ENCODE data around the gene MALAT1.

MALAT1 gene

GRCh38 chr11:65542738-65543390 lies 44.0 kb downstream of the MALAT1 start:
- H4K91ac ChIP-seq (ENCODE audit: low read length), result no peak overlapping the region
- no peak overlapping the region for H2BK15ac ChIP-seq (ENCODE audit: low read depth, poor library complexity, severe bottlenecking)
- H3K9me3 ChIP-seq (ENCODE audit: control insufficient read depth, low read length), result no peaks in the 10 kb centered on the region
- no peak overlapping the region for H2AK5ac ChIP-seq (ENCODE audit: low read length, severe bottlenecking)
- H3K27ac ChIP-seq (ENCODE audit: low read length, poor library complexity, severe bottlenecking), result no peak overlapping the region
- no peak overlapping the region for H3K4me3 ChIP-seq (ENCODE audit: insufficient read depth in 1 of 2, low read depth in 1 of 2, low read length in 2 of 2)
- no peak overlapping the region for H3K23ac ChIP-seq (ENCODE audit: low read length in 2 of 2)
- H3K9ac ChIP-seq (ENCODE audit: low read length), result no peak overlapping the region
- H3K4me1 ChIP-seq (ENCODE audit: control insufficient read depth, insufficient read depth, low read depth, low read length), result peaks cover 33% of the 10 kb centered on the region
- peaks cover 3% of the 10 kb centered on the region for H3K79me1 ChIP-seq (replicated peaks; ENCODE audit: low read length, poor library complexity, severe bottlenecking)
- no peak overlapping the region for H2BK5ac ChIP-seq (ENCODE audit: low read depth, low read length, poor library complexity, severe bottlenecking)
- no peak overlapping the region for H3K18ac ChIP-seq (ENCODE audit: low read depth in 1 of 2, low read length in 2 of 2)
- no peak overlapping the region for H2BK12ac ChIP-seq (ENCODE audit: low read length in 2 of 2)
- no peak overlapping the region for H3K14ac ChIP-seq (ENCODE audit: low read length in 2 of 2)
- over 99% methylated on average over 3 of the region's 3 CpGs for WGBS
- H3K36me3 ChIP-seq (ENCODE audit: control insufficient read depth in 1 of 2, insufficient read depth in 2 of 2, low read depth in 1 of 2, low read length in 2 of 2), result peaks cover 57 to 65% of the 10 kb centered on the region in 2 experiments
- H2AFZ ChIP-seq (ENCODE audit: low read depth, low read length), result no peak overlapping the region
- no peak overlapping the region for H2BK120ac ChIP-seq (ENCODE audit: low read depth, low read length)
- no peaks in the 10 kb centered on the region for H3K27me3 ChIP-seq (ENCODE audit: control insufficient read depth in 1 of 2, insufficient read depth in 1 of 2, low read length in 2 of 2)
- H3K4me2 ChIP-seq (ENCODE audit: low read length, poor library complexity, severe bottlenecking), result no peak overlapping the region
- no peak overlapping the region for H3K4ac ChIP-seq (ENCODE audit: low read depth in 1 of 2, low read length in 2 of 2)
- H4K8ac ChIP-seq (ENCODE audit: low read length), result no peak overlapping the region
- DNase-seq, result no peak

GRCh38 chr11:65545853-65546216 lies 47.0 kb downstream of the MALAT1 start:
- no peak overlapping the region for H3K4me2 ChIP-seq (ENCODE audit: low read length, poor library complexity, severe bottlenecking)
- no peak overlapping the region for H2BK5ac ChIP-seq (ENCODE audit: low read depth, low read length, poor library complexity, severe bottlenecking)
- WGBS, result 75% methylated on average over 4 of the region's 4 CpGs
- no peak overlapping the region for H2BK15ac ChIP-seq (ENCODE audit: low read depth, poor library complexity, severe bottlenecking)
- H4K91ac ChIP-seq (ENCODE audit: low read length), result no peak overlapping the region
- DNase-seq, result no peak
- H3K79me1 ChIP-seq (replicated peaks; ENCODE audit: low read length, poor library complexity, severe bottlenecking), result no peaks in the 10 kb centered on the region
- no peak overlapping the region for H3K9ac ChIP-seq (ENCODE audit: low read length)
- H2AFZ ChIP-seq (ENCODE audit: low read depth, low read length), result no peak overlapping the region
- no peak overlapping the region for H3K27ac ChIP-seq (ENCODE audit: low read length, poor library complexity, severe bottlenecking)
- H3K4me3 ChIP-seq (ENCODE audit: insufficient read depth in 1 of 2, low read depth in 1 of 2, low read length in 2 of 2), result no peak overlapping the region
- no peak overlapping the region for H3K14ac ChIP-seq (ENCODE audit: low read length in 2 of 2)
- no peak overlapping the region for H4K8ac ChIP-seq (ENCODE audit: low read length)
- H3K27me3 ChIP-seq (ENCODE audit: control insufficient read depth in 1 of 2, insufficient read depth in 1 of 2, low read length in 2 of 2), result no peaks in the 10 kb centered on the region
- H2BK12ac ChIP-seq (ENCODE audit: low read length in 2 of 2), result no peak overlapping the region
- H3K36me3 ChIP-seq (ENCODE audit: control insufficient read depth in 1 of 2, insufficient read depth in 2 of 2, low read depth in 1 of 2, low read length in 2 of 2), result peaks cover 60 to 69% of the 10 kb centered on the region in 2 experiments
- no peaks in the 10 kb centered on the region for H3K9me3 ChIP-seq (ENCODE audit: control insufficient read depth, low read length)
- H2AK5ac ChIP-seq (ENCODE audit: low read length, severe bottlenecking), result no peak overlapping the region
- no peak overlapping the region for H3K4ac ChIP-seq (ENCODE audit: low read depth in 1 of 2, low read length in 2 of 2)
- peaks cover 16% of the 10 kb centered on the region for H3K4me1 ChIP-seq (ENCODE audit: control insufficient read depth, insufficient read depth, low read depth, low read length)
- no peak overlapping the region for H3K18ac ChIP-seq (ENCODE audit: low read depth in 1 of 2, low read length in 2 of 2)
- H2BK120ac ChIP-seq (ENCODE audit: low read depth, low read length), result no peak overlapping the region
- peak overlapping the region in 1 of 2 experiments; percentile 42 for H3K23ac ChIP-seq (ENCODE audit: low read length in 2 of 2)

- H3K9me3 ChIP-seq (ENCODE audit: control insufficient read depth, low read length), result no peaks in the 10 kb centered on the region
- H4K91ac ChIP-seq (ENCODE audit: low read length), result no peak overlapping the region
- H3K79me1 ChIP-seq (replicated peaks; ENCODE audit: low read length, poor library complexity, severe bottlenecking), result peaks cover 2% of the 10 kb centered on the region
- H3K4ac ChIP-seq (ENCODE audit: low read depth in 1 of 2, low read length in 2 of 2), result no peak overlapping the region
- H2BK15ac ChIP-seq (ENCODE audit: low read depth, poor library complexity, severe bottlenecking), result no peak overlapping the region
- no peak overlapping the region for H2BK5ac ChIP-seq (ENCODE audit: low read depth, low read length, poor library complexity, severe bottlenecking)
- H2AFZ ChIP-seq (ENCODE audit: low read depth, low read length), result no peak overlapping the region
- H3K9ac ChIP-seq (ENCODE audit: low read length), result no peak overlapping the region
- WGBS, result 5% methylated on average over 52 of the region's 64 CpGs
- no peak overlapping the region for H3K23ac ChIP-seq (ENCODE audit: low read length in 2 of 2)
- H2BK120ac ChIP-seq (ENCODE audit: low read depth, low read length), result no peak overlapping the region
- peaks cover 14% of the 10 kb centered on the region for H3K4me1 ChIP-seq (ENCODE audit: control insufficient read depth, insufficient read depth, low read depth, low read length)
- H3K4me3 ChIP-seq (ENCODE audit: insufficient read depth in 1 of 2, low read depth in 1 of 2, low read length in 2 of 2), result no peak overlapping the region
- H3K27me3 ChIP-seq (ENCODE audit: control insufficient read depth in 1 of 2, insufficient read depth in 1 of 2, low read length in 2 of 2), result no peaks in the 10 kb centered on the region
- peak; percentile 60 for DNase-seq
- H3K4me2 ChIP-seq (ENCODE audit: low read length, poor library complexity, severe bottlenecking), result peak overlapping the region; percentile 40
- H2BK12ac ChIP-seq (ENCODE audit: low read length in 2 of 2), result no peak overlapping the region
- H4K8ac ChIP-seq (ENCODE audit: low read length), result no peak overlapping the region
- peaks cover 61 to 75% of the 10 kb centered on the region in 2 experiments for H3K36me3 ChIP-seq (ENCODE audit: control insufficient read depth in 1 of 2, insufficient read depth in 2 of 2, low read depth in 1 of 2, low read length in 2 of 2)
- H3K18ac ChIP-seq (ENCODE audit: low read depth in 1 of 2, low read length in 2 of 2), result no peak overlapping the region
- no peak overlapping the region for H3K27ac ChIP-seq (ENCODE audit: low read length, poor library complexity, severe bottlenecking)
- no peak overlapping the region for H2AK5ac ChIP-seq (ENCODE audit: low read length, severe bottlenecking)
- no peak overlapping the region for H3K14ac ChIP-seq (ENCODE audit: low read length in 2 of 2)
Measured at GRCh38 chr11:65546217-65546958, 47.5 kb downstream of the MALAT1 start.

GRCh38 chr11:65547446-65548125 lies 48.7 kb downstream of the MALAT1 start:
- no peak overlapping the region for H2AK5ac ChIP-seq (ENCODE audit: low read length, severe bottlenecking)
- peak overlapping the region in 1 of 2 experiments; percentile 23 for H3K23ac ChIP-seq (ENCODE audit: low read length in 2 of 2)
- H2BK15ac ChIP-seq (ENCODE audit: low read depth, poor library complexity, severe bottlenecking), result no peak overlapping the region
- no peaks in the 10 kb centered on the region for H3K9me3 ChIP-seq (ENCODE audit: control insufficient read depth, low read length)
- no peak overlapping the region for H3K4ac ChIP-seq (ENCODE audit: low read depth in 1 of 2, low read length in 2 of 2)
- no peak overlapping the region for H3K4me2 ChIP-seq (ENCODE audit: low read length, poor library complexity, severe bottlenecking)
- no peak overlapping the region for H3K4me3 ChIP-seq (ENCODE audit: insufficient read depth in 1 of 2, low read depth in 1 of 2, low read length in 2 of 2)
- H4K91ac ChIP-seq (ENCODE audit: low read length), result no peak overlapping the region
- no peak overlapping the region for H3K18ac ChIP-seq (ENCODE audit: low read depth in 1 of 2, low read length in 2 of 2)
- no peak overlapping the region for H3K14ac ChIP-seq (ENCODE audit: low read length in 2 of 2)
- no peak overlapping the region for H2AFZ ChIP-seq (ENCODE audit: low read depth, low read length)
- no peak overlapping the region for H2BK12ac ChIP-seq (ENCODE audit: low read length in 2 of 2)
- 55% methylated on average over 52 of the region's 52 CpGs for WGBS
- H4K8ac ChIP-seq (ENCODE audit: low read length), result no peak overlapping the region
- H3K27me3 ChIP-seq (ENCODE audit: control insufficient read depth in 1 of 2, insufficient read depth in 1 of 2, low read length in 2 of 2), result no peaks in the 10 kb centered on the region
- no peak overlapping the region for H2BK5ac ChIP-seq (ENCODE audit: low read depth, low read length, poor library complexity, severe bottlenecking)
- peaks cover 4% of the 10 kb centered on the region for H3K79me1 ChIP-seq (replicated peaks; ENCODE audit: low read length, poor library complexity, severe bottlenecking)
- H3K36me3 ChIP-seq (ENCODE audit: control insufficient read depth in 1 of 2, insufficient read depth in 2 of 2, low read depth in 1 of 2, low read length in 2 of 2), result peaks cover 72 to 78% of the 10 kb centered on the region in 2 experiments
- DNase-seq, result no peak
- no peak overlapping the region for H2BK120ac ChIP-seq (ENCODE audit: low read depth, low read length)
- peaks cover 14% of the 10 kb centered on the region for H3K4me1 ChIP-seq (ENCODE audit: control insufficient read depth, insufficient read depth, low read depth, low read length)
- H3K27ac ChIP-seq (ENCODE audit: low read length, poor library complexity, severe bottlenecking), result no peak overlapping the region
- no peak overlapping the region for H3K9ac ChIP-seq (ENCODE audit: low read length)

Measured in mesenchymal stem cell (in vitro differentiated cells and primary cell).